WI38 (cell line): ENCODE measurements around the gene HS3ST2.

Source experiments
- H3K4me3 ChIP-seq: 2 replicates; pipeline ENCODE4 v1.5.1; 2011; ENCODE audit warnings: low read depth, mild to moderate bottlenecking, control low read depth, low read length
- TF ChIP-seq, protein P1 (sequence below): IDR thresholded peaks from 2 replicates; pipeline ENCODE4 v1.5.1; 2012; ENCODE audit warnings: low read depth, mild to moderate bottlenecking, control low read depth, low read length

The HS3ST2 gene

DNA sequence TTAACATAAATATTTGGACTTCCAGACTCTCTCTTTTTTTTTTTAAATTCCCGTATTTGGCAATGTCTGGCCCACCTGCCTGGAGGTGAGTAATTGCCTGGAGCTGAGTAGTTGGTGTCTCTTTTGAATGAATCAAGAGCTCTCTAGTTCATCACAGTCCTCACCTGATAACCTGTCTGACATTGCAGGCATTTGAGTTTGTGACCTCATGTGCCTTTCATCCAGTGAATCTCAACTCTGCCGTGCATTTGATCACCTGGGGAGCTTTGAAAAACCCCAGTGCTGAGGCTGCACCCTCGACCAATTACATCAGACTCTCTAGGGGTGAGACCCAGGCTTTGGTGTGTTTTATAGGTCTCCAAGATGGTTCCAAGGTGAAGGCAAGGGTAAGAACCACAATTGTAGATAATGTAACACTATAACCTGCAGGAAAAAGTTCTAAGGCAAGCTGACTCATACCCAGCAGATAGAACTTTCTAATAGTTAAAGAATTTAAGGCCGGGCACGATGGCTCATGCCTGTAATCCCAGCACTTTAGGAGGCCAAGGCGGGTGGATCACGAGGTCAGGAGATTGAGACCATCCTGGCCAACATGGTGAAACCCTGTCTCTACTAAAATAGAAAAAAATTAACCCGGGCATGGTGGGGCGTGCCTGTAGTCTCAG, 24.5 kb upstream of the HS3ST2 start:
- TF ChIP-seq, protein P1, sequence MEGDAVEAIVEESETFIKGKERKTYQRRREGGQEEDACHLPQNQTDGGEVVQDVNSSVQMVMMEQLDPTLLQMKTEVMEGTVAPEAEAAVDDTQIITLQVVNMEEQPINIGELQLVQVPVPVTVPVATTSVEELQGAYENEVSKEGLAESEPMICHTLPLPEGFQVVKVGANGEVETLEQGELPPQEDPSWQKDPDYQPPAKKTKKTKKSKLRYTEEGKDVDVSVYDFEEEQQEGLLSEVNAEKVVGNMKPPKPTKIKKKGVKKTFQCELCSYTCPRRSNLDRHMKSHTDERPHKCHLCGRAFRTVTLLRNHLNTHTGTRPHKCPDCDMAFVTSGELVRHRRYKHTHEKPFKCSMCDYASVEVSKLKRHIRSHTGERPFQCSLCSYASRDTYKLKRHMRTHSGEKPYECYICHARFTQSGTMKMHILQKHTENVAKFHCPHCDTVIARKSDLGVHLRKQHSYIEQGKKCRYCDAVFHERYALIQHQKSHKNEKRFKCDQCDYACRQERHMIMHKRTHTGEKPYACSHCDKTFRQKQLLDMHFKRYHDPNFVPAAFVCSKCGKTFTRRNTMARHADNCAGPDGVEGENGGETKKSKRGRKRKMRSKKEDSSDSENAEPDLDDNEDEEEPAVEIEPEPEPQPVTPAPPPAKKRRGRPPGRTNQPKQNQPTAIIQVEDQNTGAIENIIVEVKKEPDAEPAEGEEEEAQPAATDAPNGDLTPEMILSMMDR = no peak
- H3K4me3 ChIP-seq = no peak overlapping the region

DNA sequence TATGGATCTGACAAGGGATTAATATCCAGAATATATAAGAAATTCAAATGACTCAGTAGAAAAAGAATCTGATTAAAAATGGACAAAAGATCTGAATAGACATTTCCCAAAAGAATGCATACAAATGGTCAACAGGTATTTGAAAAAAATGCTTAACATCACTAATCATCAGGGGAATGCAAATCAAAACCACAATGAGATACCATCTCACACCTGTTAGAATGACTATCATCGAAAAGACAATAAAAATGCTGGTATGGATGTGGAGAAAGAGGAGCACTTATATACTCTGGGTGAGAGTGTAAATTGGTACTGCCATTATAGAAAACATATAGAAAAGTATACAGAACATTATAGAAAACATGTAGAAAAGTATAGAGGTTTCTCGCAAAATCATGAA, 16.4 kb upstream of the HS3ST2 start:
- TF ChIP-seq, protein P1 = no peak
- H3K4me3 ChIP-seq = no peak overlapping the region

DNA sequence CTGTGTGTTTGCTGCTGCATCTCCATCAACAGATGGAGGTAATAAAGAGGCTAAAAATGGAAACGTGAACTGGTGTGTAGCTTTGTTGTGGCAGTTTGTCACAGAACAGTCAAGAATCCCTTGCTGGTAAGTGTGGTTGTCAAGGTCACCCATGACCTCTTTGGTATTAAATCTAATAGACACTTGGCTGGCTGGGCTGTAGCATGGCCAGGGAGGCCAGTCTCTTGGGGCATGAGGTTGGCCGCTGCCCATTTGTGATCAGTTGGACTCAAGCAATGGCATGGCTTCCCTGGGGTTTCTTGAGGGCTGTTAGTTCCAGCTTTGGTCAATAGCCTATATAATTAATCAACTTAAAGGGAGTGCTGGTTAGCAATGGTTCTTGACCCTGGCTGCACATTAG, 14.8 kb upstream of the HS3ST2 start:
- H3K4me3 ChIP-seq = no peak overlapping the region
- TF ChIP-seq, protein P1 = no peak

- TF ChIP-seq, protein P1 = no peak
- H3K4me3 ChIP-seq = no peak overlapping the region
Observed at GRCh38 chr16:22804893-22805292, 9.1 kb upstream of the HS3ST2 start.

- TF ChIP-seq, protein P1 = no peak
- H3K4me3 ChIP-seq = no peak overlapping the region
Observed at GRCh38 chr16:22805326-22805725, 8.6 kb upstream of the HS3ST2 start.

- TF ChIP-seq, protein P1 = no peak
- no peak overlapping the region for H3K4me3 ChIP-seq
Observed at GRCh38 chr16:22806811-22807210, 7.2 kb upstream of the HS3ST2 start.

- TF ChIP-seq, protein P1 = no peak
- no peak overlapping the region for H3K4me3 ChIP-seq
Observed at GRCh38 chr16:22810226-22810625, 3.7 kb upstream of the HS3ST2 start.
